ENCODE results near the gene CEP43.

GRCh38 chr6:166951670-166952060 lies 47.5 kb upstream of the CEP43 start:
- TF ChIP-seq CTCF (conservative IDR thresholded peaks at IDR 0.05; ENCODE audit: low read depth, low read length) (no peak), EZH2 (IDR thresholded peaks at IDR 0.05; ENCODE audit: borderline replicate concordance, low read depth, low read length, poor library complexity, severe bottlenecking) (no peak)

Data from A673 (cell line).